ENCODE measurements around the gene AVPR2.

Gene AVPR2

DNA sequence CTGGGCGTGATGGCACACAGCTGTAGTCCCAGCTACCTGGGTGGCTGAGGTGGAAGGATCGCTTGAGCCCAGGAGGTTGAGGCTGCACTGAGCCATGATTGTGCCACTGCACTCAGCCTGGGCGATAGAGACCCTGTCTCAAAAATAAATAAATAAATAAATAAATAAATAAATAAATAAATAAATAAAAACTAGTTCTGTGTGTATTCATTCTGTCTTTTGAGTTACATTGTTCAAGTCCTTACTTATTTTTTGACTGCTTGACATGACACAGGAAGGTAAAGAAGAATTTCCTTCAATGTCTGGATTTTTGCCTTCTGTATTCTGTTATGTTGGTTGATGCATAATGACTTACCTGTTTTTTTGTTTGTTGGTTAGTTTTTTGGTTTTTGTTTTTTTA lies 32.6 kb downstream of the AVPR2 start (continued):
- TF ChIP-seq ZNF362 (tag by site-specific recombination; IDR thresholded peaks at IDR 0.05), result no peak; the same call in 1 of the 2 replicates
- no peak for TF ChIP-seq KLF17 (tag by site-specific recombination; IDR thresholded peaks at IDR 0.05)
- TF ChIP-seq ZNF121 (tag by site-specific recombination; IDR thresholded peaks at IDR 0.05), result 0 out of 2 replicates have a peak, but pooled peaks have one; percentile 50
- TF ChIP-seq ZNF654 (tag by site-specific recombination; IDR thresholded peaks at IDR 0.05; ENCODE audit: low read depth), result peak; percentile 58
- no peak for TF ChIP-seq ZNF16 (tag by site-specific recombination; IDR thresholded peaks at IDR 0.05; ENCODE audit: low read depth)
- no peak for TF ChIP-seq YY2 (tag by site-specific recombination; IDR thresholded peaks at IDR 0.05)
- TF ChIP-seq ZBTB8A (tag by site-specific recombination; IDR thresholded peaks at IDR 0.05), result peak; percentile 89
- TF ChIP-seq ZNF792 (tag by site-specific recombination; IDR thresholded peaks at IDR 0.05), result no peak
- no peak for TF ChIP-seq ZEB2 (tag by site-specific recombination; IDR thresholded peaks at IDR 0.05)
- TF ChIP-seq ZFP41 (tag by site-specific recombination; IDR thresholded peaks at IDR 0.05; ENCODE audit: borderline replicate concordance), result no peak
- no peak for TF ChIP-seq ZNF37A (tag by site-specific recombination; IDR thresholded peaks at IDR 0.05)
- TF ChIP-seq ZBTB11 (tag by site-specific recombination; conservative IDR thresholded peaks at IDR 0.05; ENCODE audit: low read depth), result peak; percentile 87
- TF ChIP-seq BCL11B (tag by site-specific recombination; IDR thresholded peaks at IDR 0.05; ENCODE audit: low read depth), result no peak
- peak; percentile 81 for TF ChIP-seq ZNF664 (tag by site-specific recombination; IDR thresholded peaks at IDR 0.05)
- TF ChIP-seq ZNF571 (tag by site-specific recombination; IDR thresholded peaks at IDR 0.05), result no peak
- peak; percentile 98 for TF ChIP-seq ZNF433 (tag by site-specific recombination; IDR thresholded peaks at IDR 0.05; ENCODE audit: low read depth)
- TF ChIP-seq ZSCAN23 (tag by site-specific recombination; IDR thresholded peaks at IDR 0.05), result 0 out of 2 replicates have a peak, but pooled peaks have one; percentile 45
- TF ChIP-seq ZBTB1 (tag by site-specific recombination; IDR thresholded peaks at IDR 0.05), result peak; percentile 69; the same call in 1 of the 2 replicates
- no peak for TF ChIP-seq MEIS1 (CRISPR knock-in tag; IDR thresholded peaks at IDR 0.05; ENCODE audit: borderline replicate concordance)
- TF ChIP-seq ZNF19 (tag by site-specific recombination; IDR thresholded peaks at IDR 0.05; ENCODE audit: low read depth), result peak; percentile 87; the same call in 1 of the 2 replicates
- TF ChIP-seq PRDM2 (tag by site-specific recombination; IDR thresholded peaks at IDR 0.05; ENCODE audit: borderline replicate concordance), result no peak
- no peak for TF ChIP-seq ZNF677 (tag by site-specific recombination; IDR thresholded peaks at IDR 0.05)
- peak; percentile 75 for TF ChIP-seq ZNF629 (tag by site-specific recombination; IDR thresholded peaks at IDR 0.05)
- no peak for TF ChIP-seq ZNF391 (tag by site-specific recombination; IDR thresholded peaks at IDR 0.05; ENCODE audit: borderline replicate concordance, low read depth)
- no peak for TF ChIP-seq ZNF843 (tag by site-specific recombination; IDR thresholded peaks at IDR 0.05)
- no peak for TF ChIP-seq ZNF112 (tag by site-specific recombination; IDR thresholded peaks at IDR 0.05)
- TF ChIP-seq ZNF404 (tag by site-specific recombination; IDR thresholded peaks at IDR 0.05), result no peak; the same call in none of the 2 replicates
- TF ChIP-seq HIC1 (tag by site-specific recombination; IDR thresholded peaks at IDR 0.05), result no peak
